NOMO-1 (cell line): ENCODE results near the gene LMBR1.
"Not testable (repeated sequence)": the region's sequence is repeated elsewhere in the genome, so short reads cannot be mapped to it uniquely, and the experiment has no call there.

Source experiments
- DNase-seq, 2 experiments: peaks; one replicate each; lab custom pipeline; 2025; ENCODE audit not compliant: unreplicated experiment in 2 of 2; lab: John Stamatoyannopoulos, UW

The LMBR1 gene

GRCh38 chr7:156665101-156665500, 227.9 kb downstream of the LMBR1 start:
- DNase-seq: no peak

DNA sequence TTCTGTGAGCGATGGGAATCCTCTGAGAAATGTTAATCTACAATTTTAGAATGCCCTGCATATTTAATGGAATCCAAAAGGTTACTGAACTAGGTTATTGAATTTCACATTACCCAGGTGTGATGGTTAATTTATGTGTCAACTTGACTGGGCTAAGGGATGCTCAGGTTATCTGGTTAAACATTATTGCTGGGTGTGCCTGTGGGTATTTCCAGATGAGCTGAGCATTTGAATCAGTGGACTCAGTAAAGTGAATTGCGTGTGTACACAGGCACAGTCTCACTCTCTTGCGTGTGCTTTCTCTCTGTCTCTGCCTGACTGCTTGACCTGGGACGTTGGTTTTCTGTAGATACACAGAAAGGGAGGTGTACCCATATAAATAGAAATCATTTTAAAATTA, 230.7 kb downstream of the LMBR1 start:
- no peak for DNase-seq

GRCh38 chr7:156661637-156662036, 231.3 kb downstream of the LMBR1 start:
- no peak for DNase-seq

DNA sequence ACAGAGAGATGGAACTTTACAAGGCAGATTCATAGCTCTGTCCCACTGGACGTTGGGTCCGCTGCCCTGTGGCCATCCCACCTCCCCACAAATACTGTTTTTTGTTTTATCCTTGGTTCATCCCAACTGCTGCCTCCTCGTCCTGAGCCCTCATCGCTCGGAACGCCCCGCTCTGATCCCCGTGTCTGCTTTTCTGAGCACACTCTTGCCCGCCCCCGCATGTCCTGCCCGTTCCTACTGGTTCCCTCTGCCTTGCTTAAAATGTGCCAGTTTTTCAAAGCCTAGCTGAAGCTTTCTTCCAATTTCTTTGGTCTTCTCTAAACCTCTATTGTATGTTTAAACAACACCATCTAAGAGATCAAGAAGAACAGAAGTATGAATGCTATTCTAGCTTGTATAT, 233.0 kb downstream of the LMBR1 start:
- DNase-seq: no peak

GRCh38 chr7:156659203-156659602, 233.8 kb downstream of the LMBR1 start:
- no peak for DNase-seq

DNA sequence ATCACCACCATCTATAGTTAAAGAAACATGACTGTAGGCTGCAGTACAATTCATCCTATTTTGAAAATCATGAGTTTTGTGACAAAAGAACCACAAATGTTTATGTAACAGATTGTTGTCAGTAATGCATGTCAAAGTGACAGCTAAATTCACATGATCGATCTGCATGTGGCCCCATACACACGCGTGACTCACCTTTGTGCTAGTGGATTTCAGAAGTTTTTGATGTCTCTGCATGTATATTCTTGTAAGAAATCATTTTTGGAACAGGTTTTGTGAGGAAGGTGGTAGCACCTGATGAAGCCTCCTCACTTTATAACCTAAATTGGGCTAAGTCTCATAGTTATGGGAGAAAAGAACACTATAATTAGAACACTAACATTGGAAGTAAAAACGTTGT, 235.3 kb downstream of the LMBR1 start:
- no peak for DNase-seq

GRCh38 chr7:156656598-156656997, 236.4 kb downstream of the LMBR1 start:
- no peak for DNase-seq

- DNase-seq: no peak
These were observed 237.0 kb downstream of the LMBR1 start for GRCh38 chr7:156655983-156656382.

DNA sequence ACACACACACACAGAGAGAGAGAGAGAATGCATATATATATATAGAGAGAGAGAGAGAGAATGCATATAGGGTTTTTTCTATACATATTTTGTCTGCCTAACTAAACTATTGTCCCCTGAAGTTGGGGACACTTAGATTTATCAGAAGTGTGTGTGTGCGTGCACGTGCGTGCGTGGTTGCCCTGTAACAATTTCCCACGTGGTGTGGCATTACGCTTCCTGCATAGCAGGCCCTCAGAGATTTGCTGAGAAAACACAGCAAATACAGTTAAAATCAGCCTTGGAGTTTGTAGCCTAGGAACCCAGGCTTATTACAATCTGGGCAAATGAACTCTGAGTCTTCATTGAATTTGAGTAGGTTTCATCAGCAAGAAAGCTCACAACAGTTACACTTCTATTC, 237.7 kb downstream of the LMBR1 start:
- no peak for DNase-seq

- DNase-seq: no peak
These were observed 238.3 kb downstream of the LMBR1 start for GRCh38 chr7:156654511-156655234.

DNA sequence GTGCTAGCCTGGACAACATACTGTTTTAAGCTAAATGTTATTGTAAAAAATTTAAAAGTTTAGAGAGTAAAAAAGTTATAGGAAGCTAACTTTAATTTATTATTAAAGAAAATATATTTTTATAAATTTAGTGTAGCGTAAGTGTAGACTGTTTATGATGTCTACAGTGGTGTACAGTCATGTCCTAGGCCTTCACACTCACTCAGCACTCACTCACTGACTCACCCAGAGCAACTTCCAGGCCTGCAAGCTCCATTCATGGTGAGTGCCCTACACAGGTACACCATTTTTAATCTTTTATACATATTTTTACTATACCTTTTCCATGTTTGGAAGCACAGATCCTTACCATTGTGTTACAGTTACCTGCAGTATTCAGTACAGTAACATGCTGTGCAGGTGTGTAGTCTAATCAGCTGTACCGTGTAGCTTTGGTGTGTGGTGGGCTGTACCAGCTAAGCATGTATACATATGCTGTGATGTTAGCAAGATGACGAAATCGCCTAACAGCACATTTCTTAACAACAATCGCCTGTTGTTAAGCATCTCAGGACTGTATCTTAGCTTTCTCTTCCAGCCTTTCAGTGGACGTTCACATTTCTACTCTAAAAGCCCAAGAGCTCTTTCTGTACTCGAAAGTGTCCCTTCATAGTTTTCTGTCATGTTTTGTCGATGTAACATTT, 240.0 kb downstream of the LMBR1 start:
- no peak for DNase-seq

DNA sequence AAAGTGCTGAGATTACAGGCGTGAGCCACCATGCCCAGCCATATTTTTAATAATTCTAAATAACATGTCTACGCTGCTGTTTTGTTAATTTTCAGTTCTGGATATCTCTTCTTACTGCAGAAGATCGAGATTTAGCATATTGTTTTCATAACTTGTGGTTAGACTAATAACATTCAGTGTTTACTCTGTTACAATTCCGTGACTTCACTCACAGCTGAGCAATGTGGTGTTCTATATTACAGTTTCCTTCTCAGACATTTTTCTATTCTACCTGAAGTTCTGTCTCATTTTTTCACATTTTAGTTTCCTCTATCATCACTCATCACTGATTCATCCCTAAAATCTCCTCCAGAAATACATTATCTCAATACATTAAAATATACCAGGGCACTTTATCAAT, 241.5 kb downstream of the LMBR1 start:
- DNase-seq: no peak

DNA sequence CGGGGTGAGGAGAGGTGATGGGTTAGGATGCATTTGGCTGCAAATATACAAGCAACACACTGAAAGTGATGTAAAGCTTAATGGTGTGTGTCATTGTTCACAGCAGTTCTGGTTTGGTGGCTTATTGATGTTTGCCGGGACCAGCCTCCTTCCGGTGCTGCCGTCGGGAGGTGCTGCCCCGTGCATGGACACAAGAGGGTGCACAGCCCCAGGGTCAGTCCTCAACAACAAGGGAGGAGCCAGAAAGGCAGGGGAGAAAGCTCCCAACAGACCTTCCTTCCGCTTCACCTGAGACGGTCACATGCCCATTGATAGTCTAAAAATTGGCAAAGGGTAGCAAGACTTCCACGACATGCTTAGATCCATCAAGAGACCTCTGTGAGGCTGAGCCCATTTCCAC, 242.9 kb downstream of the LMBR1 start:
- DNase-seq: peak in 1 of 2 experiments; percentile 1

DNA sequence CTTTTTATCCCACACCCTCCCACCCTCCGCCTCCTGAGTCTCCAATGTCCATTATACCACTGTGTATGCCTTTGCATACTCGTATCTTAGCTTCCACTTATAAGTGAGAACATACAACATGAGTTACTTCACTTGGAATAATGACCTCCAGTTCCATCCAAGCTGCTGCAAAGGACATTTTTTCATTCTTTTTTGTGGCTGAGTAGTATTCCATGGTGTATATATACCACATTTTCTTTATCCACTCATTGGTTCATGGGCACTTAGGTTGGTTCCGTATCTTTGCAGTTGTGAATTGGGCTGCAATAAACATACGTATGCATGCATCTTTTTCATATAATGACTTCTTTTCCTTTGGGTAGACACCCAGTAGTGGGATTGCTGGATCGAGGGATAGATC, 245.7 kb downstream of the LMBR1 start:
- DNase-seq: not testable (repeated sequence)

DNA sequence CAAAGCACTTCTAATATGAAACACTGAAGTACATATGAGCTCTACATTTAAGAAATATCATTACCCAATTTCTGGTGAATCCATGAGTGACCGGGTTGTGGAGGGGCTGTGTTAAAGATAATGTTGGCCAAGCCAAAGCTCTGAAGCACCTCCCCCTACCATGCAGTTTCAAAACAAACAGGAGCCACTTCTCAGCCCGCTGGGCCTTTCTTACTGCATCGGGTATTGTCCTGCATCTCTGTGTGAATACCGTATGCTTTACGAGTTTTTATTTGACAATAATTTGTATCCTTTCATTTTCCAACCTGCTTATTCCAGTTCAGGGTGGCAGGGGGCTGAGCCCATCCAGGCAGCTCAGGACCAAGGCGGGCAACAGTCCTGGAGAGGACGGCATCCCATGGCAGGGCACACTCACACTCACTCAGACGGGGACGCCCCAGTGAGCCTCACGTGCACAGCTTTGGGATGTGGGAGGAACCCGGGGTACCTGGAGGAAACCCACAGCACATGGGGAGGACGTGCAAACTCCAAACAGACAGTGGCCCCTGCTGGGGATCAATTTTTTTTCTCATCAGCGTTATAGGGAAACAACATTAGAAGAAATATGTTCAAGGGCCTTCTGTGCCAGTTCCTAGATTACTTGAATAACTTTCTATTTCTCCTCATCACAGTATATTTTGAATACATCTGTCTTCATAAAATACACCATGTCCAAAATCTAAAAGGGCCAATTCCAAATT, 250.5 kb downstream of the LMBR1 start:
- DNase-seq: no peak

DNA sequence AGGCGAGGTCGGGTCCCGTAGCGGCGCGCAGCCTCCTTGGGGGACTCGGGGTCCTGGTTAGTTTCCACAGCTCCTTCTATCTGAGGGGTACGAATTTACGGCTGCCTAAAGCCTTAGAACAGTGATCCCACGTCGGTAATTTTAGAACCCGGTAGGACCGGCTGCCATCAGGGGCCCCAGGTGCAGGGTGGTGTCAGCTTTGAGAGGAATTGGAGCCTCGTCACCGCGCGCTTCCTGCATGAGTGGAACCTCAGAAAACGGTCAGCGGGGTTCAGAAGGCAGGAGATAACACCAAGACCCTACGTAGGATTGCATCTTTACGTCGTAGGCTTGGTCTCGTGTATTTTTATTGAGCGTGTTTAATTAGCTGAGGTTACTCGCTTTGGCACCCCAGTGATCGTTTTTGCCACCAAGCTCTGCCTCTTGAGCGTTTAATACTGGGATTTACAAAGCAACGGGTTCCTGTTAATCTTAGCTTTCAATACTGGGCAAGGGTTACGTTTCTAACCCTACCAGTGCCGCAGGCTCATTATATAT, 252.0 kb downstream of the LMBR1 start:
- DNase-seq: peak in 1 of 2 experiments; percentile 14

DNA sequence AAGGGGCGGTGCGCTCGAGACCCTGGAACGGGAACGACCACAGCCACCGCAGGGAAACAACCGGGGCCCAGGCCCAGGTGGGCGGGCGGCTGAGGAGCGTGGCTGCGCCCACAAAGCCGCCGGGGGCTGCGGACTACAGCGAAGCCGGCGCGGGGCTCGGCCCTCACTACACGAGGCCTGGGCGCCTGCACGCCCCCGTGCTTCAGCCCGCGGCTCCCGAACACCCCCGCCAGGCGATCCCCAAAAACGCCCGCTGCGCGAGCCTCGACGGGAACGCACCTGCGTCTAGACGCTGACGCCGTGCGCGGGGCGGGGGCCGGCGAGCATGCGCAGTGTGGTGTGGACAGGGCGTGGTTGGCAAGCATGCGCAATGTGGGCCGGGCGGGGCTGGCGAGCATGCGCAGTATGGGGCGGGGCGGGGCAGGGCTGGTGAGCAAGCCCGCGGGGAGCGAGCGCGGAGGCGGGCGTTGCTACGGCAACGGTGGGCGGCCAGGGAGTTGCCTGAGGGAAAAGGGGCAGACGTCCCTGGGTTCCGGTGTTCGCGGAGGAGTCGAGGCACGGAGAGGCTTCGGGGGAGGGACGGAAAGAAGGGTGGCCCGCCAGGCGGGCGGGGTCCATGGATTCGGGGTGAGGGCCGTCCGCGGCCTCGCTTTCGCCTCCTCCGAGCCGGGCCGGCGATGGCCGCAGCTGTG, 252.6 kb downstream of the LMBR1 start, which contains the start of gene RNF32:
RNF32 (plus strand) TSS at position 518 of the 692 bp plus-strand sequence. CDS start 3,104 bp downstream, outside the sequence.
- peak; percentile 34 to 77 for DNase-seq

GRCh38 chr7:156639426-156640256, 253.3 kb downstream of the LMBR1 start:
- DNase-seq: no peak

DNA sequence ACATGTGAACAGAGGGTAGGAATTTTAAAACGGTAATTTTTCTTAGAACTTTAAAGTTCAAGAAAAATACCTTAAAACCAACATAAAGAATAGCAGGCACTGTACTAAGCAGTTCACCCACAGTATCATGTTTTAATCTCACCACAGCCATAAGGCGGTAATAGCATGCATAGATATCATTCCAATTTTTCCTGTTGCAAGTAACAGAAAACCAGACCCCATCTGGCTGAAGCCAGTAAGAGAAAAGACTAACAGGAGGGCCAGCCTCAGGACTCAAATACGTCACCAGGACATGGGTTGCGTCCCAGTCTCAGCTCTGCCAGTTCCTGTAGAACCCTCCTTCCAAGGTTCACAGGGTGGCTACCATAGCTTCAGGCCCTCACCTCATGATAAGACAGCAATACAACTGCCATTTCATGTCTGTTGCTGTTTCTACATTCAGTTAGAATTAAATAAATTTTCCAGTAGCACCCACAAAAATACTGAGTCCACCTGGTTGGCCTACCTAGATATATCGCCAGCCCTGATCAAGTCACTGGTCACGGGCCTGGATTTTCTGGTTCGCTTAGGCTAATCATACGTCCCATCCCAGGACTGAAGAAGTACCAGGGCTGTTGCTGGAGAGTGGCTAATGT, 254.4 kb downstream of the LMBR1 start:
- no peak for DNase-seq
